ENCODE data around the gene GNPDA1. TPM values are rescaled to one million over a fixed set of nuclear protein-coding genes. Genes with fewer than 3 reads are reported as not detected.

The GNPDA1 gene
- total RNA-seq, 1 donor from 2014 or later, result 89.8 TPM

GRCh38 chr5:141960449-141961323 lies 52.1 kb downstream of the GNPDA1 start:
- no peaks in the 10 kb centered on the region for H3K79me2 ChIP-seq (ENCODE audit: low read depth)
- H3K9ac ChIP-seq, result no peak overlapping the region
- Mint-ChIP-seq H3K27ac (peak overlapping the region; percentile 51), H3K36me3 (no peaks in the 10 kb centered on the region), H3K4me3 (peak overlapping the region; percentile 32), H3K4me1 (peaks cover 32% of the 10 kb centered on the region), H3K9me3 (no peaks in the 10 kb centered on the region), H3K27me3 (ENCODE audit: insufficient read depth, low read depth) (peaks cover 2% of the 10 kb centered on the region)
- TF ChIP-seq EZH2 (IDR thresholded peaks at IDR 0.05) (no peak), CTCF (IDR thresholded peaks at IDR 0.05) (peak; percentile 94)
- H4K20me1 ChIP-seq (ENCODE audit: low read depth), result no peaks in the 10 kb centered on the region
- no peak overlapping the region for H3K4me2 ChIP-seq
- peak overlapping the region; percentile 34 for H2AFZ ChIP-seq (replicated peaks)
- peaks cover 5% of the 10 kb centered on the region for H3K4me1 ChIP-seq
- no peak overlapping the region for H3K4me3 ChIP-seq
- H3K27ac ChIP-seq, result no peak overlapping the region
- H3K9me3 ChIP-seq (ENCODE audit: low read depth), result no peaks in the 10 kb centered on the region
- H3K36me3 ChIP-seq, result no peaks in the 10 kb centered on the region
- no peaks in the 10 kb centered on the region for H3K27me3 ChIP-seq
- no peaks in the 10 kb centered on the region for H3F3A ChIP-seq (ENCODE audit: low read depth)
- DNase-seq (ENCODE audit: low spot score), result peak; percentile 87

- no peaks in the 10 kb centered on the region for H3K9me3 Mint-ChIP-seq
- no peak overlapping the region for H3K27ac Mint-ChIP-seq
- Histone ChIP-seq H3K27ac (no peak overlapping the region), H3K4me2 (no peak overlapping the region), H3K9ac (no peak overlapping the region), H3F3A (ENCODE audit: low read depth) (no peaks in the 10 kb centered on the region), H3K4me3 (no peak overlapping the region), H3K4me1 (peaks cover 5% of the 10 kb centered on the region), H2AFZ (replicated peaks) (no peak overlapping the region), H3K36me3 (no peaks in the 10 kb centered on the region), H3K27me3 (no peaks in the 10 kb centered on the region), H3K79me2 (ENCODE audit: low read depth) (no peaks in the 10 kb centered on the region), H3K9me3 (ENCODE audit: low read depth) (no peaks in the 10 kb centered on the region), H4K20me1 (ENCODE audit: low read depth) (no peaks in the 10 kb centered on the region)
- no peaks in the 10 kb centered on the region for H3K36me3 Mint-ChIP-seq
- TF ChIP-seq CTCF (IDR thresholded peaks at IDR 0.05), result no peak
- TF ChIP-seq EZH2 (IDR thresholded peaks at IDR 0.05), result no peak
- no peak for TF ChIP-seq EZH2phosphoT487 (IDR thresholded peaks at IDR 0.05)
- peaks cover 2% of the 10 kb centered on the region for H3K27me3 Mint-ChIP-seq (ENCODE audit: insufficient read depth, low read depth)
- DNase-seq (ENCODE audit: low spot score), result peak; percentile 33
- H3K4me1 Mint-ChIP-seq, result peaks cover 32% of the 10 kb centered on the region
- no peak overlapping the region for H3K4me3 Mint-ChIP-seq
These were observed 52.8 kb downstream of the GNPDA1 start for GRCh38 chr5:141960018-141960417.

GRCh38 chr5:141958546-141959172 lies 54.2 kb downstream of the GNPDA1 start:
- no peaks in the 10 kb centered on the region for H3K27me3 ChIP-seq
- no peaks in the 10 kb centered on the region for H3F3A ChIP-seq (ENCODE audit: low read depth)
- no peaks in the 10 kb centered on the region for H4K20me1 ChIP-seq (ENCODE audit: low read depth)
- no peak overlapping the region for H3K9ac ChIP-seq
- DNase-seq (ENCODE audit: low spot score), result no peak
- no peaks in the 10 kb centered on the region for H3K9me3 ChIP-seq (ENCODE audit: low read depth)
- TF ChIP-seq EZH2phosphoT487 (IDR thresholded peaks at IDR 0.05) (no peak), EZH2 (IDR thresholded peaks at IDR 0.05) (no peak), CTCF (IDR thresholded peaks at IDR 0.05) (no peak)
- Mint-ChIP-seq H3K27ac (peak overlapping the region; percentile 57), H3K36me3 (no peaks in the 10 kb centered on the region), H3K9me3 (no peaks in the 10 kb centered on the region), H3K4me3 (no peak overlapping the region), H3K27me3 (ENCODE audit: insufficient read depth, low read depth) (peaks cover 4% of the 10 kb centered on the region), H3K4me1 (peaks cover 32% of the 10 kb centered on the region)
- no peaks in the 10 kb centered on the region for H3K79me2 ChIP-seq (ENCODE audit: low read depth)
- H3K36me3 ChIP-seq, result no peaks in the 10 kb centered on the region
- no peak overlapping the region for H2AFZ ChIP-seq (replicated peaks)
- H3K27ac ChIP-seq, result no peak overlapping the region
- H3K4me3 ChIP-seq, result no peak overlapping the region
- H3K4me2 ChIP-seq, result no peak overlapping the region
- H3K4me1 ChIP-seq, result peaks cover 5% of the 10 kb centered on the region
